Esophagus squamous epithelium (tissue), 5 donors: Measurements from ENCODE around the gene SSH3. TPM values are rescaled to one million over a fixed set of nuclear protein-coding genes. Genes with fewer than 3 reads are reported as not detected.
"Not testable (repeated sequence)": the region's sequence is repeated elsewhere in the genome, so short reads cannot be mapped to it uniquely, and the experiment has no call there.

Experiments
- DNase-seq: peaks from one replicate; lab custom pipeline; 2025; lab: John Stamatoyannopoulos, UW
- H3K27ac ChIP-seq, 4 donors: fragments of 200-600 bp; sonication (generic); one replicate each; pipeline ENCODE4 v1.5.1; 2016 to 2019; ENCODE audit warnings: mild to moderate bottlenecking in 1 of 4
- H3K27me3 ChIP-seq, 4 donors: fragments of 200-600 bp; sonication (generic); 1 replicate in 3 of 4; 2 replicates in 1 of 4; pipeline versions ENCODE4 v1.5.1 to v1.6.0; 2017 to 2021; ENCODE audit warnings: antibody characterized with exemption in 1 of 4
- H3K36me3 ChIP-seq, 3 donors: fragments of 200-600 bp; sonication (generic); one replicate each; pipeline ENCODE4 v1.5.1; 2016 to 2019
- H3K4me1 ChIP-seq, 3 donors: fragments of 200-600 bp; sonication (generic); one replicate each; pipeline ENCODE4 v1.5.1; 2017 to 2019
- H3K4me3 ChIP-seq, 4 donors: fragments of 200-600 bp; sonication (generic); 1 replicate in 3 of 4; 2 replicates in 1 of 4; pipeline ENCODE4 v1.5.1; 2016 to 2019; ENCODE audit warnings: mild to moderate bottlenecking in 2 of 4, moderate library complexity in 1 of 4
- H3K9me3 ChIP-seq, 3 donors: fragments of 200-600 bp; sonication (generic); one replicate each; pipeline ENCODE4 v1.5.1; 2016 to 2019
- CTCF ChIP-seq, 6 experiments: fragments of 450-650 bp in 4 of 6; fragments of 200-600 bp in 2 of 6; sonication (generic) in 2 of 6; IDR thresholded peaks; one replicate each; pipeline ENCODE4 v1.5.1; 2016 to 2019; ENCODE audit warnings: antibody characterized with exemption in 6 of 6, mild to moderate bottlenecking in 4 of 6, moderate library complexity in 4 of 6
- POLR2A ChIP-seq, 4 donors: fragments of 450-650 bp; IDR thresholded peaks; one replicate each; pipeline ENCODE4 v1.6.1; 2017; ENCODE audit warnings: antibody characterized with exemption in 4 of 4, mild to moderate bottlenecking in 4 of 4, moderate library complexity in 3 of 4
- WGBS, 2 donors: methylation state at CpG; one replicate each; pipeline ENCODE4 v1.1.5; 2018; 5-methylcytosine and 5-hydroxymethylcytosine counted together
- intact Hi-C: fragments of 100-400 bp; cut with DNase I; formaldehyde crosslinking; loops from one replicate; pipeline ENCODE4 v1.15.0; 2022
- total RNA-seq, 4 donors: library from RNA; depleted of rRNA; stranded (reverse); fragments of >200 nt; gene quantifications; one replicate each; pipeline ENCODE4 v1.1.0, GENCODE V29; 2016
- donor health status: DM: yes; HTN: yes; CAD: no.

SSH3 gene
- total RNA-seq, 4 donors from 2014 or later = 51.4 to 78.4 (median 64.8) TPM

GRCh38 chr11:67255864-67256263 is 47.5 kb upstream of the SSH3 start:
- intact Hi-C loops = no loop called here
- Histone ChIP-seq H3K4me1 (peaks cover 21 to 72% (median 26%) of the 10 kb centered on the region in 3 donors), H3K9me3 (no peaks in the 10 kb centered on the region), H3K27ac (peak overlapping the region in 2 of 4 donors; percentile 87 to 90), H3K36me3 (peaks cover 42 to 68% (median 42%) of the 10 kb centered on the region in 3 donors), H3K4me3 (no peak overlapping the region), H3K27me3 (no peaks in the 10 kb centered on the region)
- DNase-seq = no peak
- WGBS, 2 donors = 70 to 100% methylated on average over 2 to 7 of the region's 8 CpGs
- no peak for TF ChIP-seq CTCF (IDR thresholded peaks at IDR 0.05)
- TF ChIP-seq POLR2A (IDR thresholded peaks at IDR 0.05) = no peak

GRCh38 chr11:67256477-67257135 is 46.7 kb upstream of the SSH3 start:
- Histone ChIP-seq H3K27me3 (no peaks in the 10 kb centered on the region), H3K27ac (no peak overlapping the region), H3K36me3 (peaks cover 36 to 61% (median 42%) of the 10 kb centered on the region in 3 donors), H3K4me1 (peaks cover 29 to 72% (median 33%) of the 10 kb centered on the region in 3 donors), H3K9me3 (no peaks in the 10 kb centered on the region), H3K4me3 (no peak overlapping the region)
- WGBS, 2 donors = 71 to 82% methylated on average over 1 to 5 of the region's 5 CpGs
- intact Hi-C loops = no loop called here
- no peak for TF ChIP-seq CTCF (IDR thresholded peaks at IDR 0.05)
- no peak for DNase-seq

GRCh38 chr11:67260406-67260805 is 42.9 kb upstream of the SSH3 start:
- Histone ChIP-seq H3K4me1 (peaks cover 36 to 72% (median 47%) of the 10 kb centered on the region in 3 donors), H3K36me3 (peaks cover 2 to 23% (median 13%) of the 10 kb centered on the region in 3 donors), H3K27me3 (no peaks in the 10 kb centered on the region), H3K9me3 (no peaks in the 10 kb centered on the region), H3K27ac (no peak overlapping the region), H3K4me3 (no peak overlapping the region)
- intact Hi-C loops = no loop called here
- no peak for TF ChIP-seq CTCF (IDR thresholded peaks at IDR 0.05)
- no peak for TF ChIP-seq POLR2A (IDR thresholded peaks at IDR 0.05)
- 85 to 88% methylated on average over 6 of the region's 6 CpGs for WGBS, 2 donors
- DNase-seq = no peak

GRCh38 chr11:67260885-67261639 is 42.3 kb upstream of the SSH3 start:
- Histone ChIP-seq H3K4me1 (peaks cover 40 to 73% (median 53%) of the 10 kb centered on the region in 3 donors), H3K4me3 (peak overlapping the region in 3 of 4 donors; percentile 30 to 60 (median 31)), H3K36me3 (peaks cover 0 to 16% (median 7%) of the 10 kb centered on the region in 3 donors), H3K27ac (peak overlapping the region; percentile 35 to 97 (median 65))
- intact Hi-C loops, H3K27me3 ChIP-seq, DNase-seq, H3K9me3 ChIP-seq: not testable (repeated sequence)
- peak in 1 of 4 donors; percentile 6 for TF ChIP-seq POLR2A (IDR thresholded peaks at IDR 0.05)
- WGBS, 2 donors = 56 to 67% methylated on average over 15 to 23 of the region's 50 CpGs

GRCh38 chr11:67261640-67261945 is 41.7 kb upstream of the SSH3 start:
- Histone ChIP-seq H3K27ac (peak overlapping the region; percentile 35 to 97 (median 65)), H3K9me3 (no peaks in the 10 kb centered on the region), H3K27me3 (no peaks in the 10 kb centered on the region), H3K4me1 (peaks cover 40 to 70% (median 53%) of the 10 kb centered on the region in 3 donors), H3K36me3 (peaks cover 0 to 11% (median 1%) of the 10 kb centered on the region in 3 donors), H3K4me3 (peak overlapping the region in 3 of 4 donors; percentile 30 to 60 (median 31))
- TF ChIP-seq CTCF (IDR thresholded peaks at IDR 0.05) = peak in 1 of 6 experiments; percentile 9
- TF ChIP-seq POLR2A (IDR thresholded peaks at IDR 0.05) = no peak
- intact Hi-C loops = no loop called here
- no peak for DNase-seq
- 17 to 20% methylated on average over 8 to 14 of the region's 18 CpGs for WGBS, 2 donors
